ENCODE data around the gene NR1I3.

Gene NR1I3

DNA sequence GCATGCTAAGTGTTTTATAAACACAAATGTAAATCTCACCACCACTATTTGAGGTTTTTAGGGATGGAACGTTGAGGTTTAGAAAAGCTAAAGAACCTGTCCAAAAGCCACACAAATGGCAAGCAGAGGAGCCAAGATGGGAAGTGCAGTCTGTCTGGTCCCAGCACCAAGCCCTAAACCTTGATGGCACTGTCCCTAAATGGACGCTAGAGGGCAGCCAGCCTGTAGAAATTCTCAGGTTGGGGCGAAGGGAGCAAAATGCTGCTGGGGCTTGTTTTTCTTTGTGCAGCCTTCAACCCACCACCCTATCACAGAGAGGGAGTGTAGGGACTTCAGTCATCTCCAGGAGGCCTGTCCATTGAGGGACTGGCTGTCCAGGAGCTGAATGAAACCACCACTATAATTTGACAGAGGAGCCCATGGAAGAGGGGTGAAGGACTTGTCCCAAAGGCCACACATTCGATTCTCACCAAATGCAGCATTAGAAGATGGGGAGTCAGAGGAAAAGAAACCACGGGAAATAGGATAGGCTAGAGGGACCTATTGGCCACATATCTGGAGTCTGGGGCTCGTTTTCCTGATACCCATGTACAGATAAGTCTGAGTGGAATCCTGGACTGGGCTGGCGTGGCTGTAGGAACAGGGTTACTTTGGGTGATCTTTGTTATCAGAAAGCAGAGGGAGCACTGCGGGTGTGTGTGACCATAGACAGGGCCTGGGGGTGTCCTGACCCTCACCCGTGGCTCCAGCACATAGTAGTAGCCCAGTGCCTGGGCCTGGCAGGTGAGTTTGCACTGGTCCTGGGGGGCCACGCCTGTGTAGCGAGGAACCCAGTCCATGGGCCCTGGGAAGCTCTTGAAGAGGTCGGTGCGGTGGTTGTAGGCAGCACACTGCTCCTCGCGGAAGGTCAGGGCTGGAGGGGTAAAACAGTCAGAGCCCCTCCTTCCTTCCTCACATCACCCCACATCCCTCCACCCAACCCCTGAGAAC lies 45.2 kb downstream of the NR1I3 start:
- Histone ChIP-seq H3K9me3 (ENCODE audit: control insufficient read depth, low read length) (no peaks in the 10 kb centered on the region), H3K4me1 (ENCODE audit: control insufficient read depth, insufficient read depth, low read length, poor library complexity, severe bottlenecking) (peaks cover 15% of the 10 kb centered on the region), H3K27ac (ENCODE audit: low read depth, low read length, severe bottlenecking) (no peak overlapping the region), H3K4me3 (ENCODE audit: extremely low read depth, insufficient read depth, low read length, poor library complexity, severe bottlenecking) (no peak overlapping the region), H3K36me3 (ENCODE audit: control insufficient read depth, insufficient read depth, low read length) (no peaks in the 10 kb centered on the region)
- WGBS, 2 experiments (ENCODE audit: insufficient coverage in 2 of 2), result 76 to 84% methylated on average over 9 to 10 of the region's 15 CpGs

- H3K4me1 ChIP-seq (ENCODE audit: control insufficient read depth, insufficient read depth, low read length, poor library complexity, severe bottlenecking), result peaks cover 11% of the 10 kb centered on the region
- 90 to 92% methylated on average over 6 to 7 of the region's 8 CpGs for whole genome bisulfite sequencing, 2 experiments (ENCODE audit: insufficient coverage in 2 of 2)
- no peaks in the 10 kb centered on the region for H3K36me3 ChIP-seq (ENCODE audit: control insufficient read depth, insufficient read depth, low read length)
- no peaks in the 10 kb centered on the region for H3K9me3 ChIP-seq (ENCODE audit: control insufficient read depth, low read length)
- H3K27ac ChIP-seq (ENCODE audit: low read depth, low read length, severe bottlenecking), result no peak overlapping the region
- H3K4me3 ChIP-seq (ENCODE audit: extremely low read depth, insufficient read depth, low read length, poor library complexity, severe bottlenecking), result no peak overlapping the region
Measured at GRCh38 chr1:161191971-161192370, 46.0 kb downstream of the NR1I3 start.

GRCh38 chr1:161190962-161191521 lies 47.0 kb downstream of the NR1I3 start:
- H3K4me3 ChIP-seq (ENCODE audit: extremely low read depth, insufficient read depth, low read length, poor library complexity, severe bottlenecking), result no peak overlapping the region
- H3K27ac ChIP-seq (ENCODE audit: low read depth, low read length, severe bottlenecking), result no peak overlapping the region
- H3K4me1 ChIP-seq (ENCODE audit: control insufficient read depth, insufficient read depth, low read length, poor library complexity, severe bottlenecking), result peaks cover 11% of the 10 kb centered on the region
- H3K36me3 ChIP-seq (ENCODE audit: control insufficient read depth, insufficient read depth, low read length), result no peaks in the 10 kb centered on the region
- WGBS, 2 experiments (ENCODE audit: insufficient coverage in 2 of 2), result 75 to 81% methylated on average over 21 to 22 of the region's 22 CpGs
- no peaks in the 10 kb centered on the region for H3K9me3 ChIP-seq (ENCODE audit: control insufficient read depth, low read length)

DNA sequence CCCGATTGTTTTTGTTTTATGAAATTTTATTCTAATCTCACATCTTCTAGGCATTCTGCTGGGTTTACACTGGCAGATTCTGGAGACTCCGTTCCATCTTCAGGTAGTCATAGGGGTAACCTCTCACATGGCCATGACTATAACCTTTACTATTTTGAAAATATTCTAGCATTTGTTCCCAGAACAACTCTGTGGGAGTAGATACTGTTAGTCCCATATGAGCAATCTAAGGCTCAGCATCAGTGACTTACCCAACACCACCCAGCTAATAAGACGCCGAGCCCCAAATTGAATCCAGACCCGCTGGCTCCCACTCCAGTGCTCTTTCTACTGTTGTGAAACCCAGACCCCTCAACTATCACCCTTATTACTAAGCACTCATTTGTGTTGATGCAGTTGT lies 49.0 kb downstream of the NR1I3 start:
- H3K4me3 ChIP-seq (ENCODE audit: extremely low read depth, insufficient read depth, low read length, poor library complexity, severe bottlenecking), result no peak overlapping the region
- WGBS, 2 experiments (ENCODE audit: insufficient coverage in 2 of 2), result 100% methylated on average over 1 to 3 of the region's 5 CpGs
- peaks cover 8% of the 10 kb centered on the region for H3K4me1 ChIP-seq (ENCODE audit: control insufficient read depth, insufficient read depth, low read length, poor library complexity, severe bottlenecking)

GRCh38 chr1:161188381-161188780 lies 49.6 kb downstream of the NR1I3 start:
- H3K9me3 ChIP-seq (ENCODE audit: control insufficient read depth, low read length), result no peaks in the 10 kb centered on the region
- no peak overlapping the region for H3K27ac ChIP-seq (ENCODE audit: low read depth, low read length, severe bottlenecking)
- H3K4me3 ChIP-seq (ENCODE audit: extremely low read depth, insufficient read depth, low read length, poor library complexity, severe bottlenecking), result no peak overlapping the region
- 92 to 95% methylated on average over 3 to 4 of the region's 6 CpGs for WGBS, 2 experiments (ENCODE audit: insufficient coverage in 2 of 2)
- no peaks in the 10 kb centered on the region for H3K36me3 ChIP-seq (ENCODE audit: control insufficient read depth, insufficient read depth, low read length)
- H3K4me1 ChIP-seq (ENCODE audit: control insufficient read depth, insufficient read depth, low read length, poor library complexity, severe bottlenecking), result peaks cover 8% of the 10 kb centered on the region

More for the DNA sequence above, 49.0 kb downstream of the NR1I3 start:
- no peaks in the 10 kb centered on the region for H3K9me3 ChIP-seq (ENCODE audit: control insufficient read depth, low read length)
- no peak overlapping the region for H3K27ac ChIP-seq (ENCODE audit: low read depth, low read length, severe bottlenecking)
- no peaks in the 10 kb centered on the region for H3K36me3 ChIP-seq (ENCODE audit: control insufficient read depth, insufficient read depth, low read length)

- WGBS, 2 experiments (ENCODE audit: insufficient coverage in 2 of 2), result 79 to 84% methylated on average over 3 of the region's 3 CpGs
- no peak overlapping the region for H3K4me3 ChIP-seq (ENCODE audit: extremely low read depth, insufficient read depth, low read length, poor library complexity, severe bottlenecking)
- H3K27ac ChIP-seq (ENCODE audit: low read depth, low read length, severe bottlenecking), result no peak overlapping the region
- H3K4me1 ChIP-seq (ENCODE audit: control insufficient read depth, insufficient read depth, low read length, poor library complexity, severe bottlenecking), result peaks cover 8% of the 10 kb centered on the region
- no peaks in the 10 kb centered on the region for H3K9me3 ChIP-seq (ENCODE audit: control insufficient read depth, low read length)
- H3K36me3 ChIP-seq (ENCODE audit: control insufficient read depth, insufficient read depth, low read length), result no peaks in the 10 kb centered on the region
Measured at GRCh38 chr1:161187311-161187710, 50.7 kb downstream of the NR1I3 start.

GRCh38 chr1:161185732-161186311 lies 52.2 kb downstream of the NR1I3 start:
- Histone ChIP-seq H3K36me3 (ENCODE audit: control insufficient read depth, insufficient read depth, low read length) (no peaks in the 10 kb centered on the region), H3K9me3 (ENCODE audit: control insufficient read depth, low read length) (no peaks in the 10 kb centered on the region), H3K4me3 (ENCODE audit: extremely low read depth, insufficient read depth, low read length, poor library complexity, severe bottlenecking) (no peak overlapping the region), H3K27ac (ENCODE audit: low read depth, low read length, severe bottlenecking) (no peak overlapping the region), H3K4me1 (ENCODE audit: control insufficient read depth, insufficient read depth, low read length, poor library complexity, severe bottlenecking) (peaks cover 4% of the 10 kb centered on the region)
- WGBS, 2 experiments (ENCODE audit: insufficient coverage in 2 of 2), result 100% methylated on average over 1 of the region's 2 CpGs; no CpG with 5 or more reads in 1 of the 2 experiments

GRCh38 chr1:161185282-161185682 lies 52.7 kb downstream of the NR1I3 start:
- WGBS, 2 experiments (ENCODE audit: insufficient coverage in 2 of 2), result 58 to 60% methylated on average over 2 to 3 of the region's 3 CpGs
- Histone ChIP-seq H3K27ac (ENCODE audit: low read depth, low read length, severe bottlenecking) (no peak overlapping the region), H3K4me3 (ENCODE audit: extremely low read depth, insufficient read depth, low read length, poor library complexity, severe bottlenecking) (no peak overlapping the region), H3K4me1 (ENCODE audit: control insufficient read depth, insufficient read depth, low read length, poor library complexity, severe bottlenecking) (no peaks in the 10 kb centered on the region), H3K36me3 (ENCODE audit: control insufficient read depth, insufficient read depth, low read length) (no peaks in the 10 kb centered on the region), H3K9me3 (ENCODE audit: control insufficient read depth, low read length) (no peaks in the 10 kb centered on the region)

- H3K36me3 ChIP-seq (ENCODE audit: control insufficient read depth, insufficient read depth, low read length), result no peaks in the 10 kb centered on the region
- H3K4me1 ChIP-seq (ENCODE audit: control insufficient read depth, insufficient read depth, low read length, poor library complexity, severe bottlenecking), result no peaks in the 10 kb centered on the region
- H3K9me3 ChIP-seq (ENCODE audit: control insufficient read depth, low read length), result no peaks in the 10 kb centered on the region
- no peak overlapping the region for H3K4me3 ChIP-seq (ENCODE audit: extremely low read depth, insufficient read depth, low read length, poor library complexity, severe bottlenecking)
- no peak overlapping the region for H3K27ac ChIP-seq (ENCODE audit: low read depth, low read length, severe bottlenecking)
- WGBS, 2 experiments (ENCODE audit: insufficient coverage in 2 of 2), result 86% methylated on average over 1 of the region's 1 CpG
Measured at GRCh38 chr1:161182214-161182613, 55.8 kb downstream of the NR1I3 start.

DNA sequence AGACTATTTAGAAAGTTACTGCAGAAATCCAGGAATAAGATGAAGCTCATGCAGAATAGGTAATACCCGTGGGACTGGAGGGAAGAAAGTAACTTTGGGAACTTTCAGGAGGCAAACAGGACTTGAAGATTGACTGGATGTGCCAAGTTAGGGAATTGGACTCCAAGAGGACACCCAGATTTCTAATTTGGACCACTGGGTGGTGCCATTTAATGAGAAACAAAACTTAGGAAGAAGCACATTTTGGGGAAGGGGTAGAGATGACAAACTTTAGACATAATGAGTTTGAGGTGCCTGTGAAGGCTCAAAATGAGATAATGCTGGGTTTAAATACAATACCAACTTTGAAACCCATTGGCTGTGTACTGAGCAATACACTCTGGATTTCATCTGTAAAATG lies 57.4 kb downstream of the NR1I3 start:
- no peak overlapping the region for H3K27ac ChIP-seq (ENCODE audit: low read depth, low read length, severe bottlenecking)
- H3K9me3 ChIP-seq (ENCODE audit: control insufficient read depth, low read length), result no peaks in the 10 kb centered on the region
- H3K4me3 ChIP-seq (ENCODE audit: extremely low read depth, insufficient read depth, low read length, poor library complexity, severe bottlenecking), result no peak overlapping the region
- peaks cover 6% of the 10 kb centered on the region for H3K4me1 ChIP-seq (ENCODE audit: control insufficient read depth, insufficient read depth, low read length, poor library complexity, severe bottlenecking)
- 38 to 85% methylated on average over 1 of the region's 1 CpG for WGBS, 2 experiments (ENCODE audit: insufficient coverage in 2 of 2)
- peaks cover 3% of the 10 kb centered on the region for H3K36me3 ChIP-seq (ENCODE audit: control insufficient read depth, insufficient read depth, low read length)
